ENCODE measurements around the gene PITX3. TPM values are rescaled to one million over a fixed set of nuclear protein-coding genes. Genes with fewer than 3 reads are reported as not detected.
"Not testable (repeated sequence)": the region's sequence is repeated elsewhere in the genome, so short reads cannot be mapped to it uniquely, and the experiment has no call there.

PITX3 gene
- total RNA-seq, 1 donor from 2014 or later, result not detected

DNA sequence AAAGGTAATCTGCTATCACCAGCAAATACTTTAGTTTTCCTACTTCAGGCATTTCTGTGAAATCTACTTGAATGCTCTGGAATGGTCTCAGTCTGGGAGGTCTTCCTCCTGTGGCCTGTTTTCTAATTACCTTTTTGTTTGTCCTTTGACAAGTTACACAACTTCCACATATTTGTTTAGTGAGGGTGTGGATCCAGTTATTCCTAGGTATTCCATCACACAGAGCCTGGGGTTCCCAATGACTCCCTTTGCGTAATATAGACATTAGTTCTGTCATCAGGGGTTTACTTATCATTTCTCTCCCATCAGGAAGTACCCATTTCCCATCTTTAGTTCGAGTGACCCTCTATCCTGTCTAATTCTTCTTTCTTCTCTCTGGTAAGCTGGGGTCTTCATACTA lies 43.3 kb downstream of the PITX3 start:
- H3K27me3 Mint-ChIP-seq (ENCODE audit: unreplicated experiment), result peaks cover 2% of the 10 kb centered on the region
- H3K9me3 Mint-ChIP-seq (ENCODE audit: unreplicated experiment), result peaks cover 6% of the 10 kb centered on the region
- no peak overlapping the region for H3K27ac Mint-ChIP-seq (ENCODE audit: unreplicated experiment)
- no peak for DNase-seq (ENCODE audit: low spot score)
- no peak for TF ChIP-seq CTCF (IDR thresholded peaks at IDR 0.05; ENCODE audit: unreplicated experiment)
- no peak overlapping the region for H3K4me3 Mint-ChIP-seq (ENCODE audit: unreplicated experiment)
- peaks cover 13% of the 10 kb centered on the region for H3K36me3 Mint-ChIP-seq (ENCODE audit: low read depth, unreplicated experiment)
- H3K4me1 Mint-ChIP-seq (ENCODE audit: unreplicated experiment), result no peaks in the 10 kb centered on the region

DNA sequence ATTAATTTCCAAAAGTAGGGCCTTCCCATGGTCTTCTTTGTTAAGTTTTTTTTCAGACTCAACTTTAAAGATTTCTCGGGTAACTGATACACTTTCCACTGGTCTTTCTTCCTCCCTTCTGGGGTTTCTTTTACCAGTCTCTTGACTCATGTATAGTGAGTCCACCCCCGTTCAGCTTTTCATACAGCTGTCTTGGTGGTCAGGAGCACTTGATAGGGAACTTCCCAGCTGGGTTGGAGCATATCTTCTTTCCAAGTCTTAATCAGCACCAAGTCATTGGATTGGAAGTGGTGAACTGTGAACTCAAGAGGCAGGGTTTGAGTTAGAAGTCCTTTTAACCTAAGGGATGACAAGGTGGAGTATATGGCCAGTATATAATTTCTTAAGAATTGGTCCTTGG lies 44.4 kb downstream of the PITX3 start:
- H3K9me3 Mint-ChIP-seq (ENCODE audit: unreplicated experiment), result peaks cover 5% of the 10 kb centered on the region
- H3K4me1 Mint-ChIP-seq (ENCODE audit: unreplicated experiment), result no peaks in the 10 kb centered on the region
- H3K27ac Mint-ChIP-seq (ENCODE audit: unreplicated experiment), result no peak overlapping the region
- no peak overlapping the region for H3K4me3 Mint-ChIP-seq (ENCODE audit: unreplicated experiment)
- DNase-seq (ENCODE audit: low spot score), result no peak
- peaks cover under 1% of the 10 kb centered on the region for H3K27me3 Mint-ChIP-seq (ENCODE audit: unreplicated experiment)
- H3K36me3 Mint-ChIP-seq (ENCODE audit: low read depth, unreplicated experiment), result peaks cover 7% of the 10 kb centered on the region
- TF ChIP-seq CTCF (IDR thresholded peaks at IDR 0.05; ENCODE audit: unreplicated experiment), result no peak

GRCh38 chr10:102195296-102195870 lies 45.9 kb downstream of the PITX3 start:
- Mint-ChIP-seq H3K27me3 (ENCODE audit: unreplicated experiment) (peaks cover 5% of the 10 kb centered on the region), H3K27ac (ENCODE audit: unreplicated experiment) (no peak overlapping the region), H3K4me3 (ENCODE audit: unreplicated experiment) (no peak overlapping the region), H3K4me1 (ENCODE audit: unreplicated experiment) (no peaks in the 10 kb centered on the region), H3K9me3 (ENCODE audit: unreplicated experiment) (peaks cover 5% of the 10 kb centered on the region), H3K36me3 (ENCODE audit: low read depth, unreplicated experiment) (peaks cover 7% of the 10 kb centered on the region)
- TF ChIP-seq CTCF (IDR thresholded peaks at IDR 0.05; ENCODE audit: unreplicated experiment), result no peak
- no peak for DNase-seq (ENCODE audit: low spot score)

GRCh38 chr10:102191956-102192355 lies 49.4 kb downstream of the PITX3 start:
- no peak overlapping the region for H3K4me3 Mint-ChIP-seq (ENCODE audit: unreplicated experiment)
- TF ChIP-seq CTCF (IDR thresholded peaks at IDR 0.05; ENCODE audit: unreplicated experiment), result no peak
- peaks cover 7% of the 10 kb centered on the region for H3K36me3 Mint-ChIP-seq (ENCODE audit: low read depth, unreplicated experiment)
- no peak for DNase-seq (ENCODE audit: low spot score)
- peaks cover 6% of the 10 kb centered on the region for H3K27me3 Mint-ChIP-seq (ENCODE audit: unreplicated experiment)
- H3K27ac Mint-ChIP-seq (ENCODE audit: unreplicated experiment), result no peak overlapping the region
- H3K4me1 Mint-ChIP-seq (ENCODE audit: unreplicated experiment), result no peaks in the 10 kb centered on the region
- peaks cover 9% of the 10 kb centered on the region for H3K9me3 Mint-ChIP-seq (ENCODE audit: unreplicated experiment)

- not testable (repeated sequence) for H3K27ac Mint-ChIP-seq (ENCODE audit: unreplicated experiment); H3K4me1 Mint-ChIP-seq (ENCODE audit: unreplicated experiment); H3K27me3 Mint-ChIP-seq (ENCODE audit: unreplicated experiment); DNase-seq (ENCODE audit: low spot score); H3K4me3 Mint-ChIP-seq (ENCODE audit: unreplicated experiment)
- Mint-ChIP-seq H3K36me3 (ENCODE audit: low read depth, unreplicated experiment) (peaks cover 19% of the 10 kb centered on the region), H3K9me3 (ENCODE audit: unreplicated experiment) (peaks cover 21% of the 10 kb centered on the region)
Measured at GRCh38 chr10:102188941-102189898, 52.1 kb downstream of the PITX3 start.

Measured in endothelial cell (in vitro differentiated cells).